Measurements from ENCODE around the gene TXNRD1.

The TXNRD1 gene

GRCh38 chr12:104274811-104275210, 59.2 kb downstream of the TXNRD1 start:
- no peak overlapping the region for H3K27ac ChIP-seq (replicated peaks)
- no peak for TF ChIP-seq CTCF (IDR thresholded peaks at IDR 0.05; ENCODE audit: insufficient read depth, low read length)
- TF ChIP-seq REST (IDR thresholded peaks at IDR 0.05; ENCODE audit: insufficient replicate concordance, low read depth) = no peak
- no peak for TF ChIP-seq POLR2AphosphoS5 (IDR thresholded peaks at IDR 0.05; ENCODE audit: low read depth)
- no peak for TF ChIP-seq GABPA (IDR thresholded peaks at IDR 0.05; ENCODE audit: low read depth)
- no peak for TF ChIP-seq SPI1 (IDR thresholded peaks at IDR 0.05; ENCODE audit: borderline replicate concordance, low read depth)
- DNase-seq (ENCODE audit: low read depth in 1 of 2, low spot score in 1 of 2) = no peak
- no peaks in the 10 kb centered on the region for H3K27me3 ChIP-seq (ENCODE audit: insufficient read depth, poor library complexity, severe bottlenecking)
- H3K4me3 ChIP-seq (replicated peaks; ENCODE audit: insufficient read depth, low read length) = no peak overlapping the region

- Histone ChIP-seq H3K27me3 (ENCODE audit: insufficient read depth, poor library complexity, severe bottlenecking) (no peaks in the 10 kb centered on the region), H3K27ac (replicated peaks) (no peak overlapping the region), H3K4me3 (replicated peaks; ENCODE audit: insufficient read depth, low read length) (no peak overlapping the region)
- DNase-seq (ENCODE audit: low read depth in 1 of 2, low spot score in 1 of 2) = no peak
- TF ChIP-seq POLR2AphosphoS5 (IDR thresholded peaks at IDR 0.05; ENCODE audit: low read depth) = no peak
- no peak for TF ChIP-seq GABPA (IDR thresholded peaks at IDR 0.05; ENCODE audit: low read depth)
- no peak for TF ChIP-seq REST (IDR thresholded peaks at IDR 0.05; ENCODE audit: insufficient replicate concordance, low read depth)
- TF ChIP-seq CTCF (IDR thresholded peaks at IDR 0.05; ENCODE audit: insufficient read depth, low read length) = no peak
- TF ChIP-seq SPI1 (IDR thresholded peaks at IDR 0.05; ENCODE audit: borderline replicate concordance, low read depth) = no peak
Measured at GRCh38 chr12:104275689-104276088, 60.1 kb downstream of the TXNRD1 start.

GRCh38 chr12:104276273-104277131, 60.9 kb downstream of the TXNRD1 start:
- no peak for DNase-seq (ENCODE audit: low read depth in 1 of 2, low spot score in 1 of 2)
- TF ChIP-seq GABPA (IDR thresholded peaks at IDR 0.05; ENCODE audit: low read depth) = no peak
- no peak for TF ChIP-seq SPI1 (IDR thresholded peaks at IDR 0.05; ENCODE audit: borderline replicate concordance, low read depth)
- TF ChIP-seq POLR2AphosphoS5 (IDR thresholded peaks at IDR 0.05; ENCODE audit: low read depth) = no peak
- no peak for TF ChIP-seq CTCF (IDR thresholded peaks at IDR 0.05; ENCODE audit: insufficient read depth, low read length)
- TF ChIP-seq REST (IDR thresholded peaks at IDR 0.05; ENCODE audit: insufficient replicate concordance, low read depth) = no peak
- H3K4me3 ChIP-seq (replicated peaks; ENCODE audit: insufficient read depth, low read length) = no peak overlapping the region
- H3K27ac ChIP-seq (replicated peaks) = no peak overlapping the region
- H3K27me3 ChIP-seq (ENCODE audit: insufficient read depth, poor library complexity, severe bottlenecking) = no peaks in the 10 kb centered on the region

Data from HL-60 (cell line).